ENCODE data around the gene HTN1.
"Not testable (repeated sequence)": the region's sequence is repeated elsewhere in the genome, so short reads cannot be mapped to it uniquely, and the experiment has no call there.

Gene HTN1

GRCh38 chr4:70050138-70050537, at the start of gene HTN1:
Gene HTN1 (plus strand): TSS chr4:70050438. CDS start chr4:70053077, 2,639 bp downstream.
- not testable (repeated sequence) for DNase-seq

- no peak for DNase-seq
These were observed 49.5 kb upstream of the HTN1 start for GRCh38 chr4:70000711-70001110.

GRCh38 chr4:70002507-70002906, 47.7 kb upstream of the HTN1 start:
- no peak for DNase-seq

- DNase-seq = no peak
These were observed 41.5 kb upstream of the HTN1 start for GRCh38 chr4:70008771-70009170.

DNA sequence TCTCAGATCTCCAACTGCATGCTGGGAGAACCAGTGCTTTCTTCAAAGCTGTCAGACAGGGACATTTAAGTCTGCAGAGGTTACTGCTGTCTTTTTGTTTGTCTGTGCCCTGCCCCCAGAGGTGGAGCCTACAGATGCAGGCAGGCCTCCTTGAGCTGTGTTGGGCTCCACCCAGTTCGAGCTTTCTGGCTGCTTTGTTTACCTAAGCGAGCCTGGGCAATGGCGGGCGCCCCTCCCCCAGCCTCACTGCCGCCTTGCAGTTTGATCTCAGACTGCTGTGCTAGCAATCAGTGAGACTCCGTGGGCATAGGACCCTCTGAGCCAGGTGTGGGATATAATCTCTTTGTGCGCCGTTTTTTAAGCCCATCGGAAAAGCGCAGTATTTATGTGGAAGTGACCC, 31.2 kb upstream of the HTN1 start:
- DNase-seq = not testable (repeated sequence)

DNA sequence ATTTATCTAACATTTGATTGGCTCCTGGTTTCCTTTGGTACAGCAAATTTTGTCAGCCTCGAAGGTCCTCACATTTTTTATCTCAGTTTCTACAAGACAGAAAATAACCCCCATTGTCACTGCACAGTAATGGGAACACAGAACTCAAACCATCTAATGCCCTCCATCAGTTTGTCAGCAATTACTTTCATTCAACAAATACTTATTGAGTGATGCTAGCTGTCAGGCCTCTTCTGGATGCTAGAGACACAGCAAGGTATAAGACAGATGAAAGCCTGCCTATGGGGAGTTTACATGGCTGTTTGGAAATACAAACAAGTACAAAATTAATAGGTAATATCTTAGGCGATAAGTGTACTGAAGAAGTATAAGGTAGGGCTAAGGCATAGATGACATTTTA, 27.0 kb upstream of the HTN1 start:
- DNase-seq = no peak

DNA sequence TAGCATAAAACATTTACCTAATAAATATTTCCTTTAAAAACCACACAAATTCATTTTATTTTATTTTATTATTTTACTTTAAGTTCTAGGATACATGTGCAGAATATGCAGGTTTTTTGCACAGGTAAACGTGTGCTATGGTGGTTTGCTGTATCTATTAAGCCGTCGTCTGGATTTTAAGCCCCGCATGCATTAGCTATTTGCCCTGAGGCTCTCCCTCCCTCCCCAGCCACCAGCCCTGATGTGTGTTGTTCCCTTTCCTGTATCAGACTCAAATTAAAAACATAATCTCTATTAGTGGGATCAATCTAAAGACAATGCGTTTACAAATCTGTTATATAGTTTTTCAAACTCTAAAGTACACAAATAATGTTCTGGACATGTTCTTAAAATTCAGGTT, 23.2 kb upstream of the HTN1 start:
- DNase-seq = no peak

GRCh38 chr4:70028159-70028558, 22.1 kb upstream of the HTN1 start, which contains the start of gene HTN3:
Gene HTN3 (plus strand): TSS chr4:70028459. CDS start chr4:70030741, 2,282 bp downstream.
- DNase-seq = not testable (repeated sequence)

- DNase-seq = not testable (repeated sequence)
These were observed 12.7 kb upstream of the HTN1 start for GRCh38 chr4:70037559-70037958.

DNA sequence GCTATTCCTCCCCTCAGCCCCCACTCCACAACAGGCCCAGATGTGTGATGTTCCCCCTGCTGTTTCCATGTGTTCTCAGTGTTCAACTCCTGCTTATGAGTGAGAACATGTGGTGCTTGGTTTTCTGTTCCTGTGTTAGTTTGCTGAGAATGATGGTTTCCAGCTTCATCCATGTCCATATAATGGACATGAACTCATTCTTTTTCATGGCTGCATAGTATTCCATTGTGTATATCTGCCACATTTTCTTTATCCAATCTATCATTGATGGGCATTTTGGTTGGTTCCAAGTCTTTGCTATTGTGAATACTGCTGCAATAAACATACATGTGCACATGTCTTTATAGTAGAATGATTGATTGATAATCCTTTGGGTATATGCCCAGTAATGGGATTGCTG, 10.3 kb upstream of the HTN1 start:
- DNase-seq = not testable (repeated sequence)

DNA sequence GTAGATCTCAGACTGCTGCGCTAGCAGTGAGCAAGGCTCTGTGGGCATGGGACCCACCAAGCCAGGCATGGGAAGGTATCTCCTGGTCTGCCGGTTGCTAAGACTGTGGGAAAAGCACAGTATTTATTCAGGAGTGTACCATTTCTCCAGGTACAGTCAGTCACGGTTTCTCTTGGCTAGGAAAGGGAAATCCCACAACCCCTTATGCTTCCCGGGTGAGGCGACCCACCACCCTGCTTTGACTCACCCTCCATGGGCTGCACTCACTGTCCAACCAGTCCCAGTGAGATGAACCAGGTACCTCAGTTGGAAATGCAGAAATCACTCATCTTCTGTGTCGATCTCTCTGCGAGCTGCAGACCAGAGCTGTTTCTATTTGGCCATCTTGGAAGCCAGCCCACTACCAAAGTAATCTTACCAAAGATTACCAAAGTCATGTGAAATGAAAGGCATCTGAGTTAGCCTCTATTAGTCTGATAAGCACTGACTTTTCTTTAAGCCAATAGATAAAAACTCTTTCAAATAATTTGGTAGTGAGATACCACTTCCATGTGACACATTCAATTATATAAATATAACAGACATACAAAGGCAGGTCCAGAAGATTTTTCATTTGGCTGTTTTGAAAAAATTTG, 8.5 kb upstream of the HTN1 start:
- DNase-seq = no peak

DNA sequence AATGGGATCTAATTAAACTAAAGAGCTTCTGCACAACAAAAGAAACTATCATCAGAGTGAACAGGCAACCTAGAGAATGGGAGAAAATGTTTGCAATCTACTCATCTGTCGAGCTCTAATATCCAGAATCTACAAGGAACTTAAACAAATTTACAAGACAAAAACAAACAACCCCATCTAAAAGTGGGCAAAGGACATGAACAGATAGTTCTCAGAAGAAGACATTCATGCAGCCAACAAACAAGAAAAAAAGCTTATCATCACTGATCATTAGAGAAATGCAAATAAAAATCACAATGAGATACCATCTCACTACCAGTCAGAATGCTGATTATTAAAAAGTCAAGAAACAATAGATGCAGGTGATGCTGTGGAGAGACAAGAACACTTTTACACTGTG, 6.3 kb downstream of the HTN1 start:
- not testable (repeated sequence) for DNase-seq

- no peak for DNase-seq
These were observed 7.4 kb downstream of the HTN1 start for GRCh38 chr4:70057651-70058050.

DNA sequence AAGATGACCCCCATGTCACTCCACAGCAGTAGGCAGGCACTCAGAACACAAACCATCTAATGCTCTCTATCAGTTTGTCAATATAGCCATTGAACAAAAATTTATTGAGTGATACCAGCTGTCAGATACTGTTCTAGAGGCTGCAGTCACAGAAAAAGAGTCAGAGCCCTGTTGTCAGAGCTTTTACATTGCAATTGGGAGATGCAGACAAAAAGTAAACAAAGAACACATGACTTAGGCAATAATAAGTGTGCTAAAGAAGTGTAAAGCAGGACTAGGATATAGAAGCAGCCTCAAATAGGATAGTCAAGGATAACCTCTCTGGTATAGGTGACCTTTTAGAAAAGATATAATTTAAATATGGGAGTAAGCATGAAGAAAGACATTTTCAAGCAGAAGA, 8.9 kb downstream of the HTN1 start:
- DNase-seq = no peak

- no peak for DNase-seq
These were observed 11.8 kb downstream of the HTN1 start for GRCh38 chr4:70062000-70062399.

- DNase-seq = no peak
These were observed 30.0 kb downstream of the HTN1 start for GRCh38 chr4:70080205-70080604.

GRCh38 chr4:70099206-70099605, 49.0 kb downstream of the HTN1 start:
- no peak for DNase-seq

Measured in NCI-H1105 (cell line).